ENCODE results near the gene SLC27A2. TPM values are rescaled to one million over a fixed set of nuclear protein-coding genes. Genes with fewer than 3 reads are reported as not detected.

Gene SLC27A2
- total RNA-seq, 1 donor from 2014 or later, result not detected

GRCh38 chr15:50225938-50226337 lies 43.9 kb downstream of the SLC27A2 start:
- Mint-ChIP-seq H3K9me3 (ENCODE audit: unreplicated experiment) (no peaks in the 10 kb centered on the region), H3K4me1 (ENCODE audit: unreplicated experiment) (no peaks in the 10 kb centered on the region), H3K4me3 (ENCODE audit: unreplicated experiment) (no peak overlapping the region), H3K27me3 (ENCODE audit: unreplicated experiment) (peaks cover 7% of the 10 kb centered on the region), H3K27ac (ENCODE audit: unreplicated experiment) (no peak overlapping the region), H3K36me3 (ENCODE audit: unreplicated experiment) (no peaks in the 10 kb centered on the region)
- no peak for TF ChIP-seq CTCF (IDR thresholded peaks at IDR 0.05)
- DNase-seq (ENCODE audit: extremely low spot score, unreplicated experiment), result no peak

DNA sequence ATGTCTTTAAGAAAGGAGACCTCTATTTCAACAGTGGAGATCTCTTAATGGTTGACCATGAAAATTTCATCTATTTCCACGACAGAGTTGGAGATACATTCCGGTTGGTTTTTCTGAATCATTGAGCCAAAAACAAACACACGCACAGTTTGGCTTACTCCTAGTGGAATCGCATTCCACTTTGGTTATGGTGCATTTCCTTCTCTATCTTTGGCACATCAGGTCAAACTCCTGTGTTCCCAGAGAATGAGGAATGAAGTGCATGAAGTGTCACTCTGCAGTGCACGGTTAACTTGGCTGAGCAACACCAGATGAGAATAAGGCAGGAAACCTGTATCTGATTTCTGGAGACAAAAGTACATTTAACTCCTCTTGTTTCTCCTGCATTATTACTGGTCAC lies 45.1 kb downstream of the SLC27A2 start:
- TF ChIP-seq CTCF (IDR thresholded peaks at IDR 0.05), result no peak
- no peak for DNase-seq (ENCODE audit: extremely low spot score, unreplicated experiment)
- no peak overlapping the region for H3K4me3 Mint-ChIP-seq (ENCODE audit: unreplicated experiment)
- no peak overlapping the region for H3K27ac Mint-ChIP-seq (ENCODE audit: unreplicated experiment)
- no peaks in the 10 kb centered on the region for H3K4me1 Mint-ChIP-seq (ENCODE audit: unreplicated experiment)
- no peaks in the 10 kb centered on the region for H3K9me3 Mint-ChIP-seq (ENCODE audit: unreplicated experiment)
- H3K36me3 Mint-ChIP-seq (ENCODE audit: unreplicated experiment), result no peaks in the 10 kb centered on the region
- H3K27me3 Mint-ChIP-seq (ENCODE audit: unreplicated experiment), result peaks cover 6% of the 10 kb centered on the region

GRCh38 chr15:50228866-50229265 lies 46.9 kb downstream of the SLC27A2 start:
- no peaks in the 10 kb centered on the region for H3K36me3 Mint-ChIP-seq (ENCODE audit: unreplicated experiment)
- no peaks in the 10 kb centered on the region for H3K9me3 Mint-ChIP-seq (ENCODE audit: unreplicated experiment)
- no peak for DNase-seq (ENCODE audit: extremely low spot score, unreplicated experiment)
- no peak for TF ChIP-seq CTCF (IDR thresholded peaks at IDR 0.05)
- no peaks in the 10 kb centered on the region for H3K27me3 Mint-ChIP-seq (ENCODE audit: unreplicated experiment)
- H3K4me1 Mint-ChIP-seq (ENCODE audit: unreplicated experiment), result no peaks in the 10 kb centered on the region
- no peak overlapping the region for H3K27ac Mint-ChIP-seq (ENCODE audit: unreplicated experiment)
- H3K4me3 Mint-ChIP-seq (ENCODE audit: unreplicated experiment), result no peak overlapping the region

DNA sequence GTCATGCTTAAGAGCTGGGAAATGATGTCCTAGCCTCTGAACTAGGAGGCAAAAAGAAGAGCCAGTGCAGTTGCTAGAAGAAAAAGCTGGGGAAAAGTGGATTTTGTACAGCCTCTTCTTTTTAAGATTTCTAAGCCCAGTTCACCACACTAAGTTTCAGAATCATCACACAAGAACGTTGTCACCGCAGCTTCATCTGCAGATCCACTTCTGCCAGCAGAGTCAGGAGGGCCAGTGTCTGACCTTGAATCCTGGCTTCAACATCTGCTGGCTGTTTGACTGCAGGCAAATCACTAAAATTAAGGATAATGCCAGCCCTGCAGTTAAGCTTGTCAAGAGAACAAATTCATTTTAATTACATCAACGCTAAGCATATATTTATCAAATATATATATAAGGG lies 47.3 kb downstream of the SLC27A2 start:
- H3K27me3 Mint-ChIP-seq (ENCODE audit: unreplicated experiment), result no peaks in the 10 kb centered on the region
- H3K4me3 Mint-ChIP-seq (ENCODE audit: unreplicated experiment), result no peak overlapping the region
- no peaks in the 10 kb centered on the region for H3K9me3 Mint-ChIP-seq (ENCODE audit: unreplicated experiment)
- H3K36me3 Mint-ChIP-seq (ENCODE audit: unreplicated experiment), result no peaks in the 10 kb centered on the region
- no peak for TF ChIP-seq CTCF (IDR thresholded peaks at IDR 0.05)
- no peak for DNase-seq (ENCODE audit: extremely low spot score, unreplicated experiment)
- H3K27ac Mint-ChIP-seq (ENCODE audit: unreplicated experiment), result no peak overlapping the region
- no peaks in the 10 kb centered on the region for H3K4me1 Mint-ChIP-seq (ENCODE audit: unreplicated experiment)

DNA sequence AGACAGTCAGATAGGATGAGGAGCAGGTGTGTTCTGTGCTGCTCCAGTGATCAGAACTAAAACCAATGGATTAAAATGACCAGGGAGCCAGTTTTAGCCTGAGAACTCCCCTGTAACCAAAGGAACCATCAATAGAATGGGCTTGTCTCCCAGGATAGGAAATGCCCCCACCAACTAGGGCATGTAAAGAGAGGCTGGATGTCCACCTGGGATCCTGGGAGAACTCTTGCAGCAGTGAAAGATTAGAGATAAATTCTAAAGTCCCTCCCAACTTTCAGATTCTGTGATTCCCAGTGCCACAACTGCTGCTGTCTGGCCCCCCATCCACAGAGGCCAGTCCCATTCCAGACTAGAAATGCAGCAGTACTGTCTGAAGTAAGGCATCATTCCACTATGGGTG lies 49.8 kb downstream of the SLC27A2 start:
- no peak for TF ChIP-seq CTCF (IDR thresholded peaks at IDR 0.05)
- H3K36me3 Mint-ChIP-seq (ENCODE audit: unreplicated experiment), result no peaks in the 10 kb centered on the region
- no peak overlapping the region for H3K27ac Mint-ChIP-seq (ENCODE audit: unreplicated experiment)
- H3K4me1 Mint-ChIP-seq (ENCODE audit: unreplicated experiment), result no peaks in the 10 kb centered on the region
- H3K9me3 Mint-ChIP-seq (ENCODE audit: unreplicated experiment), result no peaks in the 10 kb centered on the region
- no peak overlapping the region for H3K4me3 Mint-ChIP-seq (ENCODE audit: unreplicated experiment)
- no peaks in the 10 kb centered on the region for H3K27me3 Mint-ChIP-seq (ENCODE audit: unreplicated experiment)
- DNase-seq (ENCODE audit: extremely low spot score, unreplicated experiment), result no peak

Measured in osteocyte (in vitro differentiated cells).